Esophagus squamous epithelium (tissue), 4 donors: ENCODE results near the gene RPTOR.

Source experiments
- POLR2A ChIP-seq, 4 donors: fragments of 450-650 bp; IDR thresholded peaks; one replicate each; pipeline ENCODE4 v1.6.1; 2017; ENCODE audit warnings: antibody characterized with exemption in 4 of 4, mild to moderate bottlenecking in 4 of 4, moderate library complexity in 3 of 4
- TF ChIP-seq, protein P1 (sequence below), 6 experiments: fragments of 450-650 bp in 4 of 6; fragments of 200-600 bp in 2 of 6; sonication (generic) in 2 of 6; IDR thresholded peaks; one replicate each; pipeline ENCODE4 v1.5.1; 2016 to 2019; ENCODE audit warnings: antibody characterized with exemption in 6 of 6, mild to moderate bottlenecking in 4 of 6, moderate library complexity in 4 of 6

DNA sequence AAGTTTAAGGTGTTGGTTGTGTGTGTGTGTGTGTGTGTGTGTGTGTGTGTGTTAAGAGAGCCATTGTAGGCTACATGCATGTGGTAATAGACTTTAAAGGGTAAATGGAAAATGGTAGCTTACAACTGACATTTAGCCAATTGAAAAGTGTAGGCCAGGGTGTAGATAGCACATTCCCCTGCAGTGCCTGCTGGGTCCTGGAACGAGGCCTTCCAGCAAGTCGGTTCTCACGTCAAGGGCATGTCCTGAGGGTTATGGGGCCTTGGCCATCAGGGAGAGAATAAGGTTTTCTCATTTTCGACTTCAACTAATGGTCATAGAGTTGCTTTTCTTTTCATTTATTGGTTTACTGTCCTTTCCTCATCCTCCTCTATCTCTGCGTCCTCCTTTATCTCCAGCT lies 65.1 kb downstream of the RPTOR start:
- TF ChIP-seq, protein P1, sequence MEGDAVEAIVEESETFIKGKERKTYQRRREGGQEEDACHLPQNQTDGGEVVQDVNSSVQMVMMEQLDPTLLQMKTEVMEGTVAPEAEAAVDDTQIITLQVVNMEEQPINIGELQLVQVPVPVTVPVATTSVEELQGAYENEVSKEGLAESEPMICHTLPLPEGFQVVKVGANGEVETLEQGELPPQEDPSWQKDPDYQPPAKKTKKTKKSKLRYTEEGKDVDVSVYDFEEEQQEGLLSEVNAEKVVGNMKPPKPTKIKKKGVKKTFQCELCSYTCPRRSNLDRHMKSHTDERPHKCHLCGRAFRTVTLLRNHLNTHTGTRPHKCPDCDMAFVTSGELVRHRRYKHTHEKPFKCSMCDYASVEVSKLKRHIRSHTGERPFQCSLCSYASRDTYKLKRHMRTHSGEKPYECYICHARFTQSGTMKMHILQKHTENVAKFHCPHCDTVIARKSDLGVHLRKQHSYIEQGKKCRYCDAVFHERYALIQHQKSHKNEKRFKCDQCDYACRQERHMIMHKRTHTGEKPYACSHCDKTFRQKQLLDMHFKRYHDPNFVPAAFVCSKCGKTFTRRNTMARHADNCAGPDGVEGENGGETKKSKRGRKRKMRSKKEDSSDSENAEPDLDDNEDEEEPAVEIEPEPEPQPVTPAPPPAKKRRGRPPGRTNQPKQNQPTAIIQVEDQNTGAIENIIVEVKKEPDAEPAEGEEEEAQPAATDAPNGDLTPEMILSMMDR (IDR thresholded peaks at IDR 0.05), result no peak
- no peak for TF ChIP-seq POLR2A (IDR thresholded peaks at IDR 0.05)
